ENCODE results near the gene GJB3. TPM values are rescaled to one million over a fixed set of nuclear protein-coding genes. Genes with fewer than 3 reads are reported as not detected.

GJB3 gene
- total and polyA plus RNA-seq, 4 donors, result 0.15 to 0.33 (median 0.17) TPM; not detected in 1

- no peak for TF ChIP-seq FOXA1 (IDR thresholded peaks at IDR 0.05)
- TF ChIP-seq CTCF (IDR thresholded peaks at IDR 0.05; ENCODE audit: low read depth, low read length, missing input control), result no peak
- no peak for TF ChIP-seq GABPA (IDR thresholded peaks at IDR 0.05 in 1 of 2, conservative IDR thresholded peaks at IDR 0.05 in 1 of 2)
- TF ChIP-seq, protein P1, sequence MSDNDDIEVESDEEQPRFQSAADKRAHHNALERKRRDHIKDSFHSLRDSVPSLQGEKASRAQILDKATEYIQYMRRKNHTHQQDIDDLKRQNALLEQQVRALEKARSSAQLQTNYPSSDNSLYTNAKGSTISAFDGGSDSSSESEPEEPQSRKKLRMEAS (IDR thresholded peaks at IDR 0.05), result no peak
- TF ChIP-seq YY1 (IDR thresholded peaks at IDR 0.05), result no peak
- TF ChIP-seq TAF1 (conservative IDR thresholded peaks at IDR 0.05), result no peak
- TF ChIP-seq NR2F2 (IDR thresholded peaks at IDR 0.05), result no peak
- TF ChIP-seq, protein P2, sequence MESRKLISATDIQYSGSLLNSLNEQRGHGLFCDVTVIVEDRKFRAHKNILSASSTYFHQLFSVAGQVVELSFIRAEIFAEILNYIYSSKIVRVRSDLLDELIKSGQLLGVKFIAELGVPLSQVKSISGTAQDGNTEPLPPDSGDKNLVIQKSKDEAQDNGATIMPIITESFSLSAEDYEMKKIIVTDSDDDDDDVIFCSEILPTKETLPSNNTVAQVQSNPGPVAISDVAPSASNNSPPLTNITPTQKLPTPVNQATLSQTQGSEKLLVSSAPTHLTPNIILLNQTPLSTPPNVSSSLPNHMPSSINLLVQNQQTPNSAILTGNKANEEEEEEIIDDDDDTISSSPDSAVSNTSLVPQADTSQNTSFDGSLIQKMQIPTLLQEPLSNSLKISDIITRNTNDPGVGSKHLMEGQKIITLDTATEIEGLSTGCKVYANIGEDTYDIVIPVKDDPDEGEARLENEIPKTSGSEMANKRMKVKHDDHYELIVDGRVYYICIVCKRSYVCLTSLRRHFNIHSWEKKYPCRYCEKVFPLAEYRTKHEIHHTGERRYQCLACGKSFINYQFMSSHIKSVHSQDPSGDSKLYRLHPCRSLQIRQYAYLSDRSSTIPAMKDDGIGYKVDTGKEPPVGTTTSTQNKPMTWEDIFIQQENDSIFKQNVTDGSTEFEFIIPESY (IDR thresholded peaks at IDR 0.05), result no peak
- TF ChIP-seq RXRA (IDR thresholded peaks at IDR 0.05), result no peak
- TF ChIP-seq SP1 (IDR thresholded peaks at IDR 0.05), result no peak
- no peak for TF ChIP-seq HNF4A (conservative IDR thresholded peaks at IDR 0.05)
- TF ChIP-seq FOXA2 (IDR thresholded peaks at IDR 0.05), result no peak
- no peak for TF ChIP-seq JUND (IDR thresholded peaks at IDR 0.05)
- no peak for TF ChIP-seq ATF3 (IDR thresholded peaks at IDR 0.05)
- WGBS, result 59% methylated on average over 10 of the region's 10 CpGs
- no peak for DNase-seq (ENCODE audit: low spot score)
- Histone ChIP-seq H3K27ac (ENCODE audit: low read depth in 1 of 2, low read length in 2 of 2) (no peak within 1 kb of the TSS), H3K9ac (ENCODE audit: low read depth in 1 of 2, low read length in 2 of 2) (no peak within 1 kb of the TSS), H3K9me3 (ENCODE audit: control insufficient read depth in 4 of 4, low read length in 3 of 4) (no peaks in the 10 kb centered on the region), H3K4me1 (ENCODE audit: control insufficient read depth in 4 of 4, insufficient read depth in 4 of 4, low read length in 3 of 4) (no peaks in the 10 kb centered on the region), H3K27me3 (ENCODE audit: control insufficient read depth in 4 of 4, insufficient read depth in 4 of 4, low read length in 3 of 4) (no peaks in the 10 kb centered on the region), H3K4me3 (ENCODE audit: low read depth in 1 of 3, low read length in 3 of 3) (no peak within 1 kb of the TSS), H3K36me3 (ENCODE audit: control insufficient read depth in 4 of 4, insufficient read depth in 3 of 4, low read depth in 1 of 4, low read length in 3 of 4) (no peaks in the 10 kb centered on the region)
Observed at GRCh38 chr1:34759503-34760357, 21.3 kb upstream of the GJB3 start, which contains the start of gene GJB4. GJB4 (plus strand) TSS chr1:34759740; CDS start chr1:34761255, 1,515 bp downstream.

DNA sequence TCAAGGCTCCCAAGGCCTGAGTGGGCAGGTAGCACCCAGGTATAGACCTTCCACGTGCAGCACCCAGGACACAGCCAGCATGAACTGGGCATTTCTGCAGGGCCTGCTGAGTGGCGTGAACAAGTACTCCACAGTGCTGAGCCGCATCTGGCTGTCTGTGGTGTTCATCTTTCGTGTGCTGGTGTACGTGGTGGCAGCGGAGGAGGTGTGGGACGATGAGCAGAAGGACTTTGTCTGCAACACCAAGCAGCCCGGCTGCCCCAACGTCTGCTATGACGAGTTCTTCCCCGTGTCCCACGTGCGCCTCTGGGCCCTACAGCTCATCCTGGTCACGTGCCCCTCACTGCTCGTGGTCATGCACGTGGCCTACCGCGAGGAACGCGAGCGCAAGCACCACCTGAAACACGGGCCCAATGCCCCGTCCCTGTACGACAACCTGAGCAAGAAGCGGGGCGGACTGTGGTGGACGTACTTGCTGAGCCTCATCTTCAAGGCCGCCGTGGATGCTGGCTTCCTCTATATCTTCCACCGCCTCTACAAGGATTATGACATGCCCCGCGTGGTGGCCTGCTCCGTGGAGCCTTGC, 19.7 kb upstream of the GJB3 start:
- Histone ChIP-seq H3K27ac (ENCODE audit: low read depth in 1 of 2, low read length in 2 of 2) (no peak overlapping the region), H3K27me3 (ENCODE audit: control insufficient read depth in 4 of 4, insufficient read depth in 4 of 4, low read length in 3 of 4) (no peaks in the 10 kb centered on the region), H3K4me3 (ENCODE audit: low read depth in 1 of 3, low read length in 3 of 3) (no peak overlapping the region), H3K9me3 (ENCODE audit: control insufficient read depth in 4 of 4, low read length in 3 of 4) (no peaks in the 10 kb centered on the region), H3K4me1 (ENCODE audit: control insufficient read depth in 4 of 4, insufficient read depth in 4 of 4, low read length in 3 of 4) (no peaks in the 10 kb centered on the region), H3K9ac (ENCODE audit: low read depth in 1 of 2, low read length in 2 of 2) (no peak overlapping the region), H3K36me3 (ENCODE audit: control insufficient read depth in 4 of 4, insufficient read depth in 3 of 4, low read depth in 1 of 4, low read length in 3 of 4) (no peaks in the 10 kb centered on the region)
- no peak for DNase-seq (ENCODE audit: low spot score)
- 94% methylated on average over 33 of the region's 33 CpGs for WGBS
- TF ChIP-seq HNF4G (IDR thresholded peaks at IDR 0.05), result no peak
- no peak for TF ChIP-seq JUND (IDR thresholded peaks at IDR 0.05)
- TF ChIP-seq FOXA1 (IDR thresholded peaks at IDR 0.05), result no peak
- TF ChIP-seq YY1 (IDR thresholded peaks at IDR 0.05), result no peak

Measured in liver (tissue), 9 donors.